GM21619 (cell line): Measurements from ENCODE around the gene POLR3K.
"Not testable (repeated sequence)": the region's sequence is repeated elsewhere in the genome, so short reads cannot be mapped to it uniquely, and the experiment has no call there.

Source experiments
- ATAC-seq: cut with Tn5 transposase; IDR thresholded peaks from one replicate; pipeline ENCODE4 v1.9.1; 2021; ENCODE audit not compliant: unreplicated experiment

Gene POLR3K

DNA sequence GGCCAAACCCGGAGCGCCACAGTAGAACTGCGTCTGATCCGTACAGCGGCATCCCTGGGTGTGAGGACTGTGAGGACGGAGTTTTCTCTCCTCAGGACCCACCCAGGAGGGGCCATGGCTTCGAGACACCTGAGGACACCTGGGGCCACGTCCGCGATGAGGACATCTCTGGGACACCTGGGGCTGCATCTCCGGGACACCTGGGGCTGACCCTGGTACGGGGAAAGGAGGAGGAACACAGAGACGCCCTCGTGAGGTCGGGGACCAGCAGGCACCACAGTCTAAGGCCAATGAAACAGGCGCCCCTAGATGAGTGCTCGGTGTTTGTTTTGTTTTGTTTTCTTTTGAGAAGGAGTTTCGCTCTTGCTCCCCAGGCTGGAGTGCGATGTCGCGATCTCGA is 29.3 kb downstream of the POLR3K start:
- not testable (repeated sequence) for ATAC-seq

- ATAC-seq, result not testable (repeated sequence)
Observed at GRCh38 chr16:20886-21285, 32.5 kb downstream of the POLR3K start.

DNA sequence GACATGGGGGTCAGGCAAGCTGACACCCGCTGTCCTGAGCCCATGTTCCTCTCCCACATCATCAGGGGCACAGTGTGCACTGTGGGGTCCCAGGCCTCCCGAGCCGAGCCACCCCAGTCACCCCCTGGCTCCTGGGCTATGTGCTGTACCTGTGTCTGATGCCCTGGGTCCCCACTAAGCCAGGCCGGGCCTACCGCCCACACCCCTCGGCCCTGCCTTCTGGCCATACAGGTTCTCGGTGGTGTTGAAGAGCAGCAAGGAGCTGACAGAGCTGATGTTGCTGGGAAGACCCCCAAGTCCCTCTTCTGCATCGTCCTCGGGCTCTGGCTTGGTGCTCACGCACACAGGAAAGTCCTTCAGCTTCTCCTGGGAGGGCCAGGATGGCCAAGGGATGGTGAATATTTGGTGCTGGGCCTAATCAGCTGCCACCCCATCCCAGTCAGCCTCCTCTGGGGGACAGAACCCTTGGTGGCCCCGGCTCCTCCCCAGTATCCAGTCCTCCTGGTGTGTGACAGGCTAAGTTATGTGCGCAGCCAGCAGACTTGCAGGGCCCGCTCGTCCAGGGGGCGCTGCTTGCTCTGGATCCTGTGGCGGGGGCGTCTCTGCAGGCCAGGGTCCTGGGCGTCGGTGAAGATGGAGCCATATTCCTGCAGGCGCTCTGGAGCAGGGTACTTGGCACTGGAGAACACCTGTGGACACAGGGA is 36.2 kb downstream of the POLR3K start:
- not testable (repeated sequence) for ATAC-seq

- ATAC-seq, result not testable (repeated sequence)
Observed at GRCh38 chr16:10772-11171, 42.6 kb downstream of the POLR3K start.

DNA sequence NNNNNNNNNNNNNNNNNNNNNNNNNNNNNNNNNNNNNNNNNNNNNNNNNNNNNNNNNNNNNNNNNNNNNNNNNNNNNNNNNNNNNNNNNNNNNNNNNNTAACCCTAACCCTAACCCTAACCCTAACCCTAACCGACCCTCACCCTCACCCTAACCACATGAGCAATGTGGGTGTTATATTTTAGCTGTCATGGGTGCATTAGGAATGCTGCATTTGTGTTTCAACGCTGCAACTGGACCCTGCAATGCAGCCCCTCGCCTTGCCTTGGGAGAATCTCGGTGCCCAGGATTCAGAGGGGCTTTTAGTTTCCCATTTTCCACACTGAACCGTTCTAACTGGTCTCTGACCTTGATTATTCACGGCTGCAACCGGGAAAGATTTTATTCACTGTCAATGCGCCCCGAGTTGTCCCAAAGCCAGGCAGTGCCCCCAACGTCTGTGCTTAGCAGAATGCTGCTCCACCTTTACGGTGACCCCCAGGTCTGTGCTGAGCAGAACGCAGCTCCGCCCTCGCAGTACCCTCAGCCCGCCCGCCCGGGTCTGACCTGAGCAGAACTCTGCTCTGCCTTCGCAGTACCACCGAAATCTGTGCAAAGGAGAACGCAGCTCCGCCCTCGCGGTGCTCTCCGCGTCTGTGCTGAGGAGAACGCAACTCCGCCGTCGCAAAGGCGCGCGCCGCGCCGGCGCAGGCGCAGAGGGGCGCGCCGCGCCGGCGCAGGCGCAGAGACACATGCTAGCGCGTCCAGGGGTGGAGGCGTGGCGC is 43.3 kb downstream of the POLR3K start:
- ATAC-seq, result no peak
